IPS-18c (cell line): ENCODE measurements around the gene NPHP4.

Source experiments
- H3K4me3 ChIP-seq: 2 replicates; pipeline ENCODE4 v1.7.0; 2013; ENCODE audit warnings: low read depth, mild to moderate bottlenecking, low read length, moderate library complexity; ENCODE audit not compliant: insufficient read depth
- H3K9me3 ChIP-seq: one replicate; pipeline ENCODE4 v1.6.1; 2013; ENCODE audit warnings: mild to moderate bottlenecking, low read length, moderate library complexity; ENCODE audit not compliant: control insufficient read depth, insufficient read depth

Gene NPHP4

DNA sequence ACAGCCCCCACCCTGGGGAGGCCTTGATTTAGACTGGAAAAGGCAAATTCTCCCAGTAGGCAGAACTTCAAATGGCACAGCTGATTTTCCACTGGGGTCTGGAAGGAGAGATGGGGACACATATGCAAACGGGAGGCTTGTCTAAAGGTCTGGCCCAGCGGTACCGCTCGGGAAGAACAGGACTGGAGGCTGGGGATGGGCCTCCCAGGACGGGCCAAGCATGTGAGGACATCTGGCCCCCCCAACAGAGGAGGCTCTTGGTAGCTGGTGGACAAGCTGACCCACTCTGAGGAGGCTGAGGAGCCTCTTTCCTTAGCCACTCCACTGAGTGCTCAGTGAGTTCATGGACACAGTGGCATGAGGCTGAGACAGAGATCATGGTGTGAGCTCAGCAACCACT, 170.0 kb downstream of the NPHP4 start:
- Histone ChIP-seq H3K9me3 (peaks cover 4% of the 10 kb centered on the region), H3K4me3 (no peak overlapping the region)

DNA sequence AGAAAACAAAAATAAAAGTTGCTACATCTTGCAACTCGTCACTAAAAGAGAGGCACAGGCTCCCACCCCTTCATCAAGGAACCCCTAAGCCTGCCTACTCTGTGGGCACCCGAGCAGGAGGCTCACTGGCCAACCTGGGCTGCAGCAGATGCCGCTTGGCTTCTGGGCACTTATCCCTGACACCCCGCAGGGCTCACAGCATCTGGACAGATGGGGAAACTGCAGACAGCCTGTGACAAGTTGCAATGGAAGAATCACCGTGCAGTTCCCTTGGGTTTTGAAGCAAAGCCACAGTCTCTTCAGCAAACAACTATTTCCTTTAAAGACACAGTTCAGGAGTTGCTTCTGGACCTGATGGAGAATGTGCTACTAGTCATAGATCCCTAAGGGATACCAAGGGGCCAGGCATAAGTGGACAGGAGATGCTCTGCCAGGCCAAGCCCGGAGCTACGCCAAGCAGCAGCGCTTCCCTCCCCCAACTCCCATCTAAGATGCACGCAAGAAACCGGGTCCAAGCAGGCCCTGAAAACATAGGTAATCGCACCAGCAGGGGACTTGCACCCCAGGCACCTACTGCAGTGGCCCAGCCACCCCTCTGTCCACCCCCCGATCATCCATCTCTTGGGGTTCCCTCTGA, 170.6 kb downstream of the NPHP4 start:
- H3K9me3 ChIP-seq, result peaks cover 4% of the 10 kb centered on the region

DNA sequence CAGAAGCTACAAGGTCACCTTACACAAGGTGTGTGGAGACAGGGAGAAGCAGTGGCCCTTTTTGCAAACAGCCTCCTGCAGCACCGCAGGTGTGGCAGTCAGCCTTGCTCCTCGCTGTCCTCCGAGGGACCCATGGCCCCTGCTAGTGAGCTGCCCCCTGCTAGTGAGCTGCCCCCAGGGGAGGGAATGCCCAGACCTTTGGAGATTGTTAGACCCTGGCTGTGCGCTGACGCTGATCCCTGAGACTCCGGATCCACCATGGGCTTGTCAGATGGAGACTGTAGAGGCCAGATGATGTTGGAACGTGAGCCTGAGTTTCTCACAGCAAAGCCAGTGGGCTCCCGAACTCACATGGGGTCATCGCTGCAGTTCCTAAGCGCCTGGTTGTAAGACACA, 172.2 kb downstream of the NPHP4 start:
- no peak overlapping the region for H3K4me3 ChIP-seq
- peaks cover 4% of the 10 kb centered on the region for H3K9me3 ChIP-seq

More for the DNA sequence above, 170.6 kb downstream of the NPHP4 start:
- no peak overlapping the region; the same call in 1 of the 2 replicates for H3K4me3 ChIP-seq

DNA sequence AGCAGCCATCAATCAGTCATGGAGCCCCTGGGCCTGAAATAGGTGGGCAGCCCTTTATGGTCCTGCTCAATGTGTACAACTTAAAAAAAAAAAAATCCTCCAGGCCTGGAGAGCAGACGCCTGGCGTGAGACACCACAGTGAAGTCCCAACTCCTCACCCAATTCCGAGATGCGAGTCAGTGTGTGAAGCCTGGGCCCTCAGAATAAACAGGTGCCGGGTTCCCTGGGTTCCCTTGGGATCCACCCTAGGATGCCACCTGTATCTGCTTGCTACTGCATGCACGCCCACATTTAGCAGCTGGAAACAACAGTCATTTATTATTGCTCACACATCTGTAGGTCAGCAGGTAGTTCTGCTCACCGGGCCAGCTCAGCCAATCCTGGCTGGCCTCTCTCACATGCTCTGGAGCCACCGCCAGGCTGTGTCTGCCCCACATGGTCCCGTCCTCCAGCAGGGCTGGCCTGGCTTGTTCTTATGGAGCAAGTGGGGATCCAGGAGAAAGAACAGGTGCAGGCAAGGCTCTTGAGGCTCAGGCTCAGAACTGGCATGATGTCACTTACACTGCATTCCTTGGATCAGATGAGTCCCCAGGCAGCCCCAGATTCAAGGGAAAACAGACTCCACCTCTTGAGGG, 172.7 kb downstream of the NPHP4 start:
- peaks cover 4% of the 10 kb centered on the region for H3K9me3 ChIP-seq
- H3K4me3 ChIP-seq, result no peak overlapping the region

DNA sequence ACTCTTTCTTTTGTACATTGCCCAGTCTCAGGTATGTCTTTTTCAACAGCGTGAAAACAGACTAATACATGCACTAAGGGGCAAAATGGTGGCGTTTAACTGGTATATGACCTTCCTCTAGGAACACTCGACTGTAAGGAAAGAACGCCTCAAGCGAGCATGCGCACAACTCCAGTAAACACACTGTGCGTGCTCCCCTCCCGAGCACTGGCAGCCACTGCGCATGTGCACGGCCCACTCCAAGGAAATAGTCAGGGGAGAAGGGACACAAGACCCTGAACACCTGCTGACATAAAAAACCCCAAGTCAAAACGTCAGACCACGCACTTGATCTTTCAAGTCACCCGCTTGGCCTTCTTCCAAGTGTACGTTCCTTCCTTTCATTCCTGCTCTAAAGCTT, 173.5 kb downstream of the NPHP4 start:
- Histone ChIP-seq H3K9me3 (peaks cover 4% of the 10 kb centered on the region), H3K4me3 (no peak overlapping the region)

DNA sequence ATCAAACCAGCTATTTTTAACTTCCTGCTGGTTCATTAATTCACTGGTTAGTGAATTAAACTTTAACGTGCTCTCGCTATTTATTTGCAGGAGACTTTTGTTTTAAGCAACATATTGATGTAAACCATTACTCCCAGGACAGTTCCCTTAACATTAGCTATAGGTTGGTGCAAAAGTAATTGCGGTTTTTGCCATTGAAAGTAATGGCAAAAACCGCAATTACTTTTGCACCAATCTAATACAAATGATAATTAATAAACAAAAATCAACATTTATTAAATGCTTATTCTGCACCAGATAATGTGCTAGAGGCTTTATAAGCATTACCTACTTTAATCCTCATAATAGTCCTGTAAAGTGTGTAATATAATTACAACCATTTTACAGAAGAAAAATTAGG, 176.5 kb downstream of the NPHP4 start:
- H3K4me3 ChIP-seq, result no peak overlapping the region
- H3K9me3 ChIP-seq, result peaks cover 4% of the 10 kb centered on the region

DNA sequence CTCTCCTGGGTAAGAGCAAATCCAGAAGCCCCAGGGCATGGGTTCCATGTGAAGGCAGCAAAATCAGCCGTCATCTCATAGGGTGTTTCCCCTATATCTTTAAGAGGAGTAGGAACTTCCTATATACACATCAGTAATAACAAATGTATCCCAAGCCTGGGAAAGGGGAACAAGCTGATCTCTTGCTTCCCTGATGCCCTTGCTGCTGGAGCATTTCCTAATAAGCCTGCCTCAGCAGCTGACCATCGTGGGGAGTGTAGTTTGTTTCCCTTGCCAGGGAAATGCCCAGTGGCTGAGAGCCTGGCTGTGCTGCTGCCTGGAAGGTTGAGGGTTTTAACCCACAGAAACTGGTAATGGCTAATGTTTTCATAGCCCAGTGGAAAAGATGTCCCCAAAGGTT, 177.0 kb downstream of the NPHP4 start:
- Histone ChIP-seq H3K4me3 (no peak overlapping the region), H3K9me3 (peaks cover 4% of the 10 kb centered on the region)

DNA sequence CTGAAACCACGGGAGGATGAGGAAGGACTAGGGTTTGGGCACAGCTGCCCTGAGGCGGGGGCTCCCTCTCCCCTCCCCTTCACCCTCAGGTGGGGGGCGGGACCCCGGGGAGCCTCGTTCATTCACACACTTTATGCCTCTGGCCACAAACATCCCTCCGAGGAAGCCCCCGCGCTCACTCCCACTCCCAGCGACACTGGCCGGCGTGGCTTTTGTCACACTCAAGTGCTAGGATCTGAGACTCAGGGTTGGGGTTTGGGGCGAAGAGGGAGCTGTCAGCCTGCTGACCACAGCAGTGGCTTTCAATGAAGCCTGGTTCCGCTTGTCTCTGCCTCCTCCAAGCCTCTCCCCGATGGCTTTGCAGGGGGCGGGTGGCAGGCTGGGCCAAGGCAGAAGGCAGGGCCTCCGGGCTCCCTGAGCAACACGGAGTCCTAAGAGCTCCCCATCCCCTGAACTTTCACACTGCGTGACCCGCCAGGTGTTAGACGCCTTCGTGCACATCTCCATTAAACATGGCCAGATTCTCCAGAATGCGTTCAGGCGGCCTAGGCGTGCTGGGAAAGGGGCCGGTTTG, 178.1 kb downstream of the NPHP4 start:
- peaks cover 4% of the 10 kb centered on the region for H3K9me3 ChIP-seq
- no peak overlapping the region for H3K4me3 ChIP-seq

DNA sequence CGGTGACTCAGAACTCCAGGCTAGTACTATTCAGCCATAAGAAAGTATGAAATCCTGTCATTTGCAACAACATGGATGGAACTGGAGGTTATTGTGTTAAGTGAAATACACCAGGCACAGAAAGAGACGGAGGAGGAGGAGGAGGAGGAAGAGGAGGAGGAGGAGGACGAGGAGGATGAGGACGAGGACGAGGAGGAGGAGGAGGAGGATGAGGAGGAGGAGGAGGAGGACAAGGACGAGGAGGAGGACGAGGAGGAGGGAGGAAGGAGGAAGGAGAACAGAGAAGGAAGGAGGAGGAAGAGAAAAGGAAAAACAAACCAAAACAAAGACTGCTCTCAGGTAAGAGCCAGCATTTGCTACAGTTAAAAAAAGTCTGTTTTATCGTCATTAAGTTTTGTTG, 178.7 kb downstream of the NPHP4 start:
- Histone ChIP-seq H3K9me3 (peaks cover 4% of the 10 kb centered on the region), H3K4me3 (no peak overlapping the region)
